Daoy (cell line): ENCODE measurements around the gene MYBPC2. TPM values are rescaled to one million over a fixed set of nuclear protein-coding genes. Genes with fewer than 3 reads are reported as not detected.

Source experiments
- total RNA-seq: library from RNA; depleted of rRNA; stranded (reverse); fragments of >200 nt; shearing (Covaris generic); gene quantifications from 2 replicates; pipeline ENCODE4 v1.2.3, GENCODE V29; 2014; rRNA removed

MYBPC2 gene
- total RNA-seq, 1 experiment from 2014 or later: not detected

Other genes with a start within 250 kb of the MYBPC2 start
- gene MYH14, start 229.3 kb upstream of the MYBPC2 start, total RNA-seq: 7.2 and 10.3 TPM in 2 replicates
- gene KCNC3, start 103.5 kb upstream of the MYBPC2 start, total RNA-seq: 0.06 and 0.15 TPM in 2 replicates
- gene NAPSA, start 67.3 kb upstream of the MYBPC2 start, total RNA-seq: not detected in 2 replicates
- gene NR1H2, start 56.4 kb upstream of the MYBPC2 start, total RNA-seq: 61.1 and 77.3 TPM in 2 replicates
- 84.5 and 99.5 TPM in 2 replicates for gene POLD1, start 48.5 kb upstream of the MYBPC2 start, total RNA-seq
- gene SPIB, start 14.0 kb upstream of the MYBPC2 start, total RNA-seq: not detected in 2 replicates
- 98.2 and 135 TPM in 2 replicates for gene EMC10, start 43.6 kb downstream of the MYBPC2 start, total RNA-seq
- 0.46 and 0.95 TPM in 2 replicates for gene GARIN5A, start 44.0 kb downstream of the MYBPC2 start, total RNA-seq
- gene JOSD2, start 78.3 kb downstream of the MYBPC2 start, total RNA-seq: 17.6 and 26.2 TPM in 2 replicates
- gene ASPDH, start 81.0 kb downstream of the MYBPC2 start, total RNA-seq: not detected in 2 replicates
- 1.8 and 5.6 TPM in 2 replicates for gene LRRC4B, start 135.5 kb downstream of the MYBPC2 start, total RNA-seq
- 0.36 and 1.4 TPM in 2 replicates for gene SYT3, start 207.0 kb downstream of the MYBPC2 start, total RNA-seq
- 9.2 TPM in 1 of 2 replicates, not detected in the other for gene C19orf81, start 216.6 kb downstream of the MYBPC2 start, total RNA-seq